ENCODE data around the gene C2orf92.

- TF ChIP-seq CTCF (IDR thresholded peaks at IDR 0.05; ENCODE audit: low read length) (no peak), EZH2phosphoT487 (IDR thresholded peaks at IDR 0.05; ENCODE audit: low read length) (no peak)
These were observed 55.6 kb downstream of the C2orf92 start for GRCh38 chr2:97724946-97725688.
